T follicular helper cell (primary cell): Measurements from ENCODE around the gene UBC.
"Not testable (repeated sequence)": the region's sequence is repeated elsewhere in the genome, so short reads cannot be mapped to it uniquely, and the experiment has no call there.

ENCODE experiments used
- DNase-seq: peaks from one replicate; pipeline ENCODE4 v3.0.0-alpha.2; 2020; ENCODE audit warnings: low read depth

Gene UBC

DNA sequence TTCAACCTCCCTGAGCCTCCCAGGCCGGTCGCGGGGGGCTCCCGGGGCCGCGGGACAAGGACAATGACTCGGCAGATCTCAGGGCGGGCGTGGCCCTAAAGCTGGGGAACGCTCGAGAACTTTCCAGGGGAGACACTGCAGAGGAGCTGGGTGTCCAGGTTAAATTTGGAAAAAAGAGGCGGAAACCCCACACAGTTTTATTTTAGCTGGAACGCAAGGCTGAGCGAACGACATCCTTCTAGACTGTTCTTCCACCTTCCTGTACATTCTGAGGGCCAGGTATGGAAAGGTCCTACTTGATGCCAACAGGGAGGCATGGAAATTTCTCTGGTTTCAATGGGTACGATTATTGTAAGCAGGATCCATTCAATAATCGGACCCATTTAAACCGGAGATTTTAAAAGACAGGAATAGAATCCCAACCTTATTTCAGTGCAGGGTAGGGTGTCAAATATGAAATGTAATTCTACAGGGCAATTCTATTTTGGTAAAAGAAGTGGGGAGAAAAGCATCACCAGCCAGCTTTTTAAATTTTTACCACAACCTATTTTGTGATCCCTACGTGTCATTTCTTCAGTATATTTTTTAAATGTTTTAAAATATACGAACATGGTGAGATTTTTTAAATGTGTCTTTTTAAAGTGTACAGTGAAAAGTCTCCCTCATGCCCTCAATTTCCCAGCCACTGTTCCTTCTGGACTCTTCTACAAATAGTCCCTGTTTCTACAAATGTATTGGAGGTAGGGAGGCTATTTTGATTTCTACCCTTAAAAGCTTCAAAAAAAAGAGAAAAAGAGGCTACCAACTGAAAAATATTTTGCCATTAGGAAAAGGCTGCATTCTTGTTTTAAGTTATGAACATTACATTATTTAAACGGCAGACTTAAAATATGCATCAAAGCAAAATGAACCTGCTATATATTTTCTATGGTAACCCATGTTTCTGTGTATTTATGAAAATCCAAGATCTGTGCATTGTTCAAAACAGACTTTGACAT lies 1.1 kb upstream of the UBC start:
- no peak for DNase-seq

DNA sequence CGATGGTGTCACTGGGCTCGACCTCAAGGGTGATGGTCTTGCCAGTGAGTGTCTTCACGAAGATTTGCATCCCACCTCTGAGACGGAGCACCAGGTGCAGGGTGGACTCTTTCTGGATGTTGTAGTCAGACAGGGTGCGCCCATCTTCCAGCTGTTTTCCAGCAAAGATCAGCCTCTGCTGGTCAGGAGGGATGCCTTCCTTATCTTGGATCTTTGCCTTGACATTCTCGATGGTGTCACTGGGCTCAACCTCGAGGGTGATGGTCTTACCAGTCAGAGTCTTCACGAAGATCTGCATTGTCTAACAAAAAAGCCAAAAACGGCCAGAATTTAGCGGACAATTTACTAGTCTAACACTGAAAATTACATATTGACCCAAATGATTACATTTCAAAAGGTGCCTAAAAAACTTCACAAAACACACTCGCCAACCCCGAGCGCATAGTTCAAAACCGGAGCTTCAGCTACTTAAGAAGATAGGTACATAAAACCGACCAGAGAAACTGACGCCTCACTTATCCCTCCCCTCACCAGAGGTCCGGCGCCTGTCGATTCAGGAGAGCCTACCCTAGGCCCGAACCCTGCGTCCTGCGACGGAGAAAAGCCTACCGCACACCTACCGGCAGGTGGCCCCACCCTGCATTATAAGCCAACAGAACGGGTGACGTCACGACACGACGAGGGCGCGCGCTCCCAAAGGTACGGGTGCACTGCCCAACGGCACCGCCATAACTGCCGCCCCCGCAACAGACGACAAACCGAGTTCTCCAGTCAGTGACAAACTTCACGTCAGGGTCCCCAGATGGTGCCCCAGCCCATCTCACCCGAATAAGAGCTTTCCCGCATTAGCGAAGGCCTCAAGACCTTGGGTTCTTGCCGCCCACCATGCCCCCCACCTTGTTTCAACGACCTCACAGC lies 717 bp downstream of the UBC start:
- DNase-seq: peak; percentile 89

DNA sequence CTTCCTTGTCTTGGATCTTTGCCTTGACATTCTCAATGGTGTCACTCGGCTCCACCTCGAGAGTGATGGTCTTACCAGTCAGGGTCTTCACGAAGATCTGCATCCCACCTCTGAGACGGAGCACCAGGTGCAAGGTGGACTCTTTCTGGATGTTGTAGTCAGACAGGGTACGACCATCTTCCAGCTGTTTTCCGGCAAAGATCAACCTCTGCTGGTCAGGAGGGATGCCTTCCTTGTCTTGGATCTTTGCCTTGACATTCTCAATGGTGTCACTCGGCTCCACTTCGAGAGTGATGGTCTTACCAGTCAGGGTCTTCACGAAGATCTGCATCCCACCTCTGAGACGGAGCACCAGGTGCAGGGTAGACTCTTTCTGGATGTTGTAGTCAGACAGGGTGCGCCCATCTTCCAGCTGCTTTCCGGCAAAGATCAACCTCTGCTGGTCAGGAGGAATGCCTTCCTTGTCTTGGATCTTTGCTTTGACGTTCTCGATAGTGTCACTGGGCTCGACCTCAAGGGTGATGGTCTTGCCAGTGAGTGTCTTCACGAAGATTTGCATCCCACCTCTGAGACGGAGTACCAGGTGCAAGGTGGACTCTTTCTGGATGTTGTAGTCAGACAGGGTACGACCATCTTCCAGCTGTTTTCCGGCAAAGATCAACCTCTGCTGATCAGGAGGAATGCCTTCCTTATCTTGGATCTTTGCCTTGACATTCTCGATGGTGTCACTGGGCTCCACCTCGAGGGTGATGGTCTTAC lies 1.7 kb downstream of the UBC start:
- DNase-seq: not testable (repeated sequence)

DNA sequence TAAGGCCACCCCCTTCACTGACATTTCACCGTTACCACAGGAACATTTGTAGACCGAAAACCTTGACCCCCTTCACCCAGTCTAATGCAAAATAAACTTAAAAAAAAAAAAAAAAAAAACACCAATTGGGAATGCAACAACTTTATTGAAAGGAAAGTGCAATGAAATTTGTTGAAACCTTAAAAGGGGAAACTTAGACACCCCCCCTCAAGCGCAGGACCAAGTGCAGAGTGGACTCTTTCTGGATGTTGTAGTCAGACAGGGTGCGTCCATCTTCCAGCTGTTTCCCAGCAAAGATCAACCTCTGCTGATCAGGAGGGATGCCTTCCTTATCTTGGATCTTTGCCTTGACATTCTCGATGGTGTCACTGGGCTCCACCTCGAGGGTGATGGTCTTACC lies 2.9 kb downstream of the UBC start:
- not testable (repeated sequence) for DNase-seq

DNA sequence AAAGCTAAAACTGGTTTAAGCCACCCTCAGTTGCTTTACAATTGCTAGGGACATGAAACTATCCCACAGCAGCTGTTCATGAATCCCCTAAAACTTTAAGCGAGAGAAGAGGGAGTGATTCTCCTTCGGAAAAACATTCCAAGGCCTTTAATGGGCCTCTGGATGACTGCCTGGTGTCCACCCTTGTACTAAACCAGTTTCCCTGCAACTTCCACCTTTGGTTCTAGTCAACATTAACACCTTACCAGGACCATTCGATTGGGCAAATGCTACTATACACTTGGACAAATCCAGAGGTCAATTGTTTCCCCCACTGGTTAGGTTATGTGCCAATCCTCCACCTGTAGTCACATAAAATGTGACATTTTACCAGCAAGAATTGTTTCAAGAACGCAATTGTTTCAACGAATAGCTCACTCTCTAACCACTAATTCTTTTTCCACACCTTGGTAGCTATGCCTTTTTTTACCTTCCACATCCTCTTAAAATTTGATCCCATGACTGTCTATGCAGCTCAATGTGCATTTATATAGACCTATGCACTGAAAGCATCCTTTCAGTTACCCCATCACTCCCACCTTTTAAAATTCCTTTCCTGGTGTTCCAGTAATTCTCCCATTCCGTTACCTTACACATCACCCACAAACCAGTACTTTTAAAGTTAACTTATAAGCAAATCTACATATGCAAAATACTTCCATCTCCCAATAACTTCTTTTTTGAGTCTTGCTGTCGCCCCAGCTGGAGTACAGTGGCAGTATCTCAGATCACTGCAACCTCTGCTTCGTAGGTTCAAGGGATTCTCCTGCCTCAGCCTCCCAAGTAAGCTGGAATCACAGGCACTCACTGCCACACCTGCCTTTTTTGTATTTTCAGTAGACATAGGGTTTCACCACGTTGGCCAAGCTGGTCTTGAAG lies 3.6 kb downstream of the UBC start:
- DNase-seq: no peak

DNA sequence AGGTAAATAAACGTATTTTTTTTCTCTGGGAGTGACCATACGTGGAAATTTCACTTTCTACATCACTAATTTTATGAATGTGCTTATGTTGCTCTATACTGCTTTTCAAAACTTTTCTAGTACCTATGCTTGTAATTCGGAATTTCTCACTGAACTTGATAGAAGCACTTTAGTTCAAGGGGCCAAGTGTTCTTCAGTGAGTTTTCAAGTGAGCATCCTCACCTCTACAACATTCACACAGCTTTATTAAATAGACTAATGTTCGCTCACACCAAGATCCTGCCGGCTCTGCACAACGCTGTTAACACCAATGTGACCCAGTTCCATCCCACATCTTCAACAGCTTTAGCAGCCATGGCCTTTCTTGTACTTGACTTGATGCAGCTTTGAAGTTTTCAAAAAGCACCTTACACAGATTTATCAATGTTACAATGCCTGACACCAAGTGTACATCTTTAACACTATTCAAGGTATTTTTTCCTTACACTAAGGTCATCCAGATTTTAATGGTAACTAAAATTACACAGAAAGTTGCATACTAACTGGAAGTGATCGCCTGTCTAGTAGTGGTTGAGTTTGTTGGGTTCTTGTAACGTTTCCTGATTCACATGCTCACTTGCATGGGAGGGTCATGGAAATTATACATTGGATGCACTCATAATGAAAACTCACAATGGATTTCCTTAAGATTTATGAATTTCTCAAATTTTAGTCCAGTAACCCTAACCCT lies 4.5 kb downstream of the UBC start:
- DNase-seq: no peak

DNA sequence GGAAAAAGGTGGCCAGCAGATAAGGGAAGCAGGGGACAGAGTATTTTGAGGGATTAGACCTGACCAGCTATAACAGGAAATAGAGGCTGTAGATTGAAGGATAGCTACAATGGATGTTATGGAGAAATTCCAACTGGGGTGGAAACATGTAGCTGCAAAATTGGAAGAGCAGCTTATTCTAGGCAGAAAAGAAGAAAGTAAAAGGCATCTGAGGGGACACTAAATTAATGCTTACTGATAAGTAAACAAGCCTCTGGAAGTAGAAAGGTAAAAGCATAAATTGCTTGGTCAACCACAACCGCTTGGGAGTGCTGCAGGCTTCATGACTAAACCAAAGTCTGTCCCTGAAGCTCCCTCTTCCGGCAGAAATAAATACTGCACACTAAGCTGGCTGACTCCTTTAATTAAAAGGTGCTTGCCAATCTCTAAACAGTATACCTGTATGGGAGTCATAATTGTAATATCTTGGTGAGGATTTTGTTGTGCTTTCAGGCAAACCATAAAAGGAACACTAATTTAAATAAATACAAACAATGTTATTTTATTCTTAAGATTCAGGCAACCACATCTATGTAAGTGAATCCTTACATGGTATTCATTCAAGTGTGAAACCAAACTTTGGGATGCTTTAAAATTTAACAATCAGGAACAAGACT lies 7.7 kb downstream of the UBC start:
- DNase-seq: peak; percentile 86

DNA sequence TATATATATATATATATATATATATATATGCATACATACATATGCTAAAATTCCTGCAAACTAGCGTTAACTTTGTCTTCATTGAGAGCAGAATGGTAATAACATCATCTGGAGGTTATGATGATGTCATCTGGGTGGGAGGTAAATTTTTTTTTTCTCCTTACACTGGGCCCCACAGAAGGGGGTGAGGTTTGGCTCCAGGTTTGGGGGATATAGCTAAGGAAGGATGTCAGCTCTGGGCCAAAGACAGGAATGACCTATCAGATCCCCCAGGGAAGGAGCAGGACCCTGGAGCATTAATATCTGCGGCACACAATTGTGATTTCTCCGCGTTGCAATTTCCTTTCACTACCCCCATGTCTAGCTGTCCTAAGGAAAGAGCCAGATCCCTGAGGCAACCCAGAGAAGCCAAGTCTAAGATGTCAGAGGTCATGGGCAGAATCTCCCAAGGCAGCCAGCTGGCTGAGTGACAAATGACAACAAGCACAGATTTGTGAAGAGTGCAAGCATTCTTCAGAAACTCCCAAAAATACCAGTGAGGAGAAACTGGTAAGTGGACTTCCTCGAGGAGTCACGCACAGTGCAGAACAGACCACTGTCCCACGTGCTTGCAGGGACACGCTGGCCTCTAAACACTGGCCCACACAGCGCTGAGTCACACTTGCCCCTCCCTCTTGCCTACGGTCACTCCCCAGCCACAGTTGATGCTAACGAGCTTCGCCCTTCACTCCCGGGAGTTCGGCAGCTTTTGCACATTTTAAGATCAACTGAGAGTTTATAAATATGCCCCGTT lies 9.9 kb downstream of the UBC start:
- no peak for DNase-seq

DNA sequence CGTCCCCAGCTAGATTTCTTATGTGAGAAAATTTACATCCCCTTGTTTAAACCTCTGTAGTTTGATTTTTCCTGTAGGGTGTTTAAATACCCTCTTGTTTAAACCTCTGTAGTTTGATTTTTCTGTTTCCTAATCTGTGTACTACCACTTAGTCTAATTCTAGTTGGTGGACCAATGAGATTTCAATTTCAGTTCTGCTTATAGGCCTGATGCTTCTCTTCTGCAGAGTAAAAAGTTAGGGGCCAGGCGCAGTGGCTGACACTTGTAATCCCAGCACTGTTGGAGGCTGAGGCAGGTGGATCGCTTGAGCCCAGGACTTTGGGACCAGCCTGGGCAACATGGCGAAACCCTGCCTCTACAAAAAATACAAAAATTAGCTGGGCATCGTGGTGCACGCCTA lies 11.5 kb downstream of the UBC start:
- DNase-seq: no peak

DNA sequence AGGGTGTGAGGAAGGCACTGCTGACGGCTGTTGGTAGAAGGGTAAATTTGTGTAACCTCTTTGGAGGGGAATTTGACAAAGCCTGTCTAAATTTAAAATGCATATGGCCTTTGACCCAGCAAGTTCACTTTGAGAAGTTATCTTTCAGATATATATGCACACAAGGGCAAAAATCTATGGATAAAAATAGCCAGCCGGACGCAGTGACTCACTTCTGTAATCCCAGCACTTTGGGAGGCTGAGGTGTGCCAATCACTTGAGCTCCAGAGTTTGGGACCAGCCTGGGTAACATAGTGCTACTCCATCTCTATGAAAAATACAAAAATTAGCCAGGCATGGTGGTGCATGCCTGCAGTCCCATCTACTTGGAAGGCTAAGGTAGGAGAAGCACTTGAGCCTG lies 13.4 kb downstream of the UBC start:
- DNase-seq: no peak

DNA sequence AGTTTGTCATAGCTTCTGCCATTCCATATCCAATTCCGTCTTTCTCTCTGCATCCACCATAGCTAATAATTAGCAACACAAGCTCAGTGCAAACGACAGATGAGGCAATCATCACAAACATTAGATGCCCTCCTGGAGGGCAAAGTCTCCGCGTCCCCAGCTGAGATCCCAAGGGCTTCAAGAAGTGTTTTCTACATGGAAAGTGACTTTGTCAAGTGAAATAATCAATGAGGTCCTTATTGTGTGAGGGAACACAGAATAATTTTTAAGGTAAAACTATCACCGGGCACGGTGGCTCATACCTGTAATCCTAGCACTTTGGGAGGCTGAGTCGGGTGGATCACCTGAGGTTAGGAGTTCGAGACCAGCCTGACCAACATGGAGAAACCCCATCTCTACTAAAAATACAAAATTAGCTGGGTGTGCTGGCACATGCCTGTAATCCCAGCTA lies 14.1 kb downstream of the UBC start:
- DNase-seq: not testable (repeated sequence)

DNA sequence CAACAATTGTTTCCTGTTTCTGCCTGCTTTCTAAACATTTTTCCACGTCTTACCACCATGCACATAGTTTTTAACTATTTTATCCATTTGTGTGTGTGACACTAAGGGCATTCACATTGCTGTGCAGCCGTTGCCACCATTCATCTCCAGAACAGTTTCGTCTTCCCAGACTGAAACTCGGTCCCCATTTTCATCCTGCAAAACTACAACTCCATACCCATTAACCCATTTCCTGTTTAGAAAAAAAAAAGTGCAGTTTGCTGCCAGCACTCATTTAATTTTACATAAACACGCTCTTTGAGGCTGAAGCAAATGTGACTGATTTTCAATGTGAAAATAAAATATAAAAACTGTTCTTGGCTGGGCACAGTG lies 15.5 kb downstream of the UBC start:
- DNase-seq: no peak

DNA sequence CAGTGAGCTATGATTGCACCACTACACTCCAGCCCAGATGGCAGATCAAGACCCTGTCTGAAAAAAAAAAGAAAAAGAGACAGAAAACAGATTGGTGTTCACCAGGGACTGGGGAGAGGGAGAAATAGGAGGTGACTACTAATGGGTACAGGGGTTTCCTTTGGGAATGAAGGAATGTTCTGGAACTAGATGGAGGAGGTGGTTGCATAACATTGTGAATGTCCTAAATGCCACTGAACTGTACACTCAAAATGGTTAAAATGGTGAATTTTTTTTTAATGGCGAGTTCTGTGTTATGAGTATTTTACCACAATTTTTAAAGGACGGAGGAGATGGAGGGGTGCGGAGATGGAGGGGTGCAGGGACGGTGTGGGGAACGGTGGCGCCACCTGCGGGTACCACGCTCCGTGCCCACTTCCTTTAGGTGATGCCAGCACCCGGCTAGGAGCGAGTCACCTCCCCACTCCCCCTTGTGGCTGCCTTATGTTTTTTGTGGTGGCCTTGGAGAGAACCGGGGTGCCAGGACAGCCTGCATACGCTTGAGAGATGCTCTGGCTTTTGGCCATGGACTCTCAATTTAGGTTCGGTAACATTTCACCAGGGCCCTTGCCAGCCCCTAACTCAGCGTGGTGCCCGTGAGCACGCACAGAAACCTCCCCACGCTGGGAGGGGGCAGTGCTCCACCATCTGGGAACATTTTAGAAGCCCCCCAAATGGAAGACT lies 16.1 kb downstream of the UBC start:
- DNase-seq: peak; percentile 47

DNA sequence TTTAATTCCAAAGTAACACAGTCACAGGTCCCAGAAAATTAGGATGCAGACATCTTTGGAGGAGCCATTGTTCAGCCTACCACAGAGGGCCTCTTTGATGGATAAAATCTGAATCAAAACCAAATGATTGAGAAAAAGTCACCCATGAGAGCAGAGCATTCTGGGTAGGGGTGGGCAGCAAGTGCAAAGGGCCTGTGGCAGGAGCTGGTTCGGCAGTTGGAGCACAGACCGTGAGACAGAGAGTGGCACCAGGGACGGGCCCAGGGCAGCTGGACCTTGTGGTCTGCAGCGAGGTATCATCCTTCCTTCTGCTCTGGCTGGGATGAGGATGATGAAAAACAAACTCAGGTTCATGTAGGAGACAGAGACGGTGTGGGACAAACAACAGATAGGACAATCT lies 18.0 kb downstream of the UBC start:
- DNase-seq: no peak

DNA sequence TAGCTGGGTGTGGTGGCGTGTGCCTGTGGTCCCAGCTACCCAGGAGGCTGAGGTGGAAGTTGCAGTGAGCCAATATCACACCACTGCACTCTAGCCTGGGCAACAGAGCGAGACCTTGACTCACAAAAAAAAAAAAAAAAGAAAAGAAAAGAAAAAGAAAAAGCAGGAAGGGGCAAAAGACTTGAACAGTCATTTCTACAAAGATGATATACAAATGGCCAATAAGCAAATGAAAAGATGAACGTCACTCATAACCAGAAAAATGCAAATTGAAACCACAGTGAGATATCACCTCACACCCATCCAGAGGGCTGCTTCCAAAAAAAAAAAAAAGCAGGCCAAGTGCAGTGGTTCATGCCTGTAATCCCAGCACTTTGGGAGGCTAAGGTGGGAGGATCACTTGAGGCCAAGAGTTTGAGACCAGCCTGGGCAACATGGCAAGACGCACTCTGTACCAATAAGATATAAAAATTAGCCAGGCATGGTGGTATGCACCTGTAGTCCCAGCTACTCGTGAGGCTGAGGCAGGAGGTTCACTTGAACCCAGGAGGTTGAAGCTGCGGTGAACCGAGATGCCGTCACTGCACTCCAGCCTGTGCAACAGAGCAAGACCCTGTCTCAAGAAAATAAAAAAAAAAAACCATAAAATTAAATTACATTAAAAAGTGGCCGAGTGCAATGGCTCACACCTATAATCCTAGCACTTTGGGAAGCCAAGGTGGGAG lies 20.5 kb downstream of the UBC start:
- DNase-seq: no peak

DNA sequence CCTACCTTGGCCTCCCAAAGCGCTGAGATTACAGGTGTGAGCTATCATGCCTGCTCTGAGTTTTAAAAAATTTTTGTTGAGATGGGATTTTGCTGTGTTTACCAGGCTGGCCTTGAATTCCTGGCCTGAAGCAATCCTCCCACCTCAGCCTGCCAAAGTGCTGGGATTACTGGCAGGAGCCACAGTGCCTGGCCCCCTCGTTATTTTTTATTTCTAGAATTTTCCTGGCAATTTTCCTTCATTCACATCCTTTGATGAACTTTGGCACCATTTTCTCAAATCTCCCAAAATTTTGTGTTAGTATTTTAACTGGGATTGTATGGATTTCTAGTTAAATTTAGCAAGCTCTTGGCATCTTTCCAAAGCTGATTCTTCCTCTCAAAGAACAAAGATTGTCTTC lies 26.2 kb downstream of the UBC start:
- DNase-seq: no peak

DNA sequence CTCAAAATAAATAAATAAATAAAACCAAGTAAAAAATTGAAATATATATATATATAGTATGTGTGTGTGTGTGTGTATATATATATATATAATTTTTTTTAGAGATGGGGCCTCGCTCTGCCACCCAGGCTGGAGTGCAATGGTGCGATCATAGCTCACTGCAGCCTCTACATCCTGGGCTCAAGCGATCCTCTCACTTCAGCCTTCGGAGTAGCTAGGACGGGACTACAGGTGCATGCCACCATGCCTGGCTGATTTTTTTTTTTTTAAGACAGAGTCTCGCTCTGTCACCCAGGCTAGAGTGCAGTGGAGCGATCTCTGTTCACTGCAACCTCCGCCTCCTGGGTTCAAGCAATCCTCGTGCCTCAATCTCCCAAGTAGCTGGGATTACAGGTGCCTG lies 26.7 kb downstream of the UBC start:
- DNase-seq: not testable (repeated sequence)
